Left renal pelvis (tissue), 4 donors: ENCODE measurements around the gene FAM174B. TPM values are rescaled to one million over a fixed set of nuclear protein-coding genes. Genes with fewer than 3 reads are reported as not detected.

Experiments
- DNase-seq, 4 donors: peaks; one replicate each; pipeline ENCODE4 v3.0.0-alpha.2; 2013; ENCODE audit warnings: low read depth in 4 of 4, low spot score in 3 of 4
- polyA plus RNA-seq, 4 donors: library from polyadenylated mRNA; unstranded; fragments of 120-200 nt; gene quantifications; one replicate each; pipeline ENCODE4 v1.2.1, GENCODE V29; 2013; ENCODE audit not compliant: insufficient read length in 4 of 4

Gene FAM174B
- polyA plus RNA-seq, 4 donors = 16.3 to 40.1 (median 36.2) TPM

GRCh38 chr15:92665100-92665555 lies 9.6 kb upstream of the FAM174B start:
- no peak for DNase-seq

GRCh38 chr15:92664178-92664900 lies 8.8 kb upstream of the FAM174B start:
- DNase-seq = no peak

- no peak for DNase-seq
Observed at GRCh38 chr15:92663250-92663951, 7.8 kb upstream of the FAM174B start.

- no peak for DNase-seq
Observed at GRCh38 chr15:92662762-92663161, 7.2 kb upstream of the FAM174B start.

- no peak for DNase-seq
Observed at GRCh38 chr15:92661956-92662355, 6.4 kb upstream of the FAM174B start.

GRCh38 chr15:92661069-92661468 lies 5.5 kb upstream of the FAM174B start:
- no peak for DNase-seq

GRCh38 chr15:92657486-92657885 lies 1.9 kb upstream of the FAM174B start:
- no peak for DNase-seq

- no peak for DNase-seq
Observed at GRCh38 chr15:92656089-92656488, 514 bp upstream of the FAM174B start.

GRCh38 chr15:92654662-92655061 lies 913 bp downstream of the FAM174B start:
- no peak for DNase-seq

GRCh38 chr15:92653836-92654539 lies 1.6 kb downstream of the FAM174B start:
- no peak for DNase-seq

GRCh38 chr15:92653366-92653765 lies 2.2 kb downstream of the FAM174B start:
- DNase-seq = no peak

GRCh38 chr15:92652576-92652966 lies 3.0 kb downstream of the FAM174B start:
- DNase-seq = no peak

- no peak for DNase-seq
Observed at GRCh38 chr15:92651877-92652575, 3.5 kb downstream of the FAM174B start.

- no peak for DNase-seq
Observed at GRCh38 chr15:92650966-92651365, 4.6 kb downstream of the FAM174B start.

GRCh38 chr15:92650256-92650655 lies 5.3 kb downstream of the FAM174B start:
- DNase-seq = no peak

- no peak for DNase-seq
Observed at GRCh38 chr15:92648190-92648875, 7.2 kb downstream of the FAM174B start.

- DNase-seq = no peak
Observed at GRCh38 chr15:92647467-92648163, 8.0 kb downstream of the FAM174B start.

- no peak for DNase-seq
Observed at GRCh38 chr15:92646216-92646615, 9.4 kb downstream of the FAM174B start.

GRCh38 chr15:92645731-92646130 lies 9.8 kb downstream of the FAM174B start:
- DNase-seq = no peak
